NCI-H2107 (cell line): ENCODE measurements around the gene ECEL1.

Experiments
- DNase-seq: peaks from one replicate; lab custom pipeline; 2025; lab: John Stamatoyannopoulos, UW

ECEL1 gene

DNA sequence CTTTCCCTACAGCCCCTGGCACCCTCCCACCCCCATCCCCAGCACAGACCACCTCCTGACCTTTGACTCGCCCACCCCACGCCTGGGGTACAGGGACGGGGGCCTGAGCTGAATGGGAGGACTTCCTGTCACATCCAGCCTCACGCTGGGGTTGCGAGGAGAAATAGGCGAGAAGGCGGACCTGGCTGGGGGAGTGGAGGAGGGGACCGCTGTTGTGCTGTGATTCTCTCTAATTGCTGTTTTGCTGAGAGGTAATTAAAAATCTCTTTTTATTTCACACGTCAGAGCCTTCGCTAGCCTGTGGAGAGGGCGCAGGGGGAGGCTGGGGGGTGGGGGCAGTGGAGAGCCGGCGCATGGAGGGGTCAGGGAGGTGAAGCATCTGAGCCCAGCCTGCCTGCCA is 9.7 kb upstream of the ECEL1 start:
- no peak for DNase-seq

DNA sequence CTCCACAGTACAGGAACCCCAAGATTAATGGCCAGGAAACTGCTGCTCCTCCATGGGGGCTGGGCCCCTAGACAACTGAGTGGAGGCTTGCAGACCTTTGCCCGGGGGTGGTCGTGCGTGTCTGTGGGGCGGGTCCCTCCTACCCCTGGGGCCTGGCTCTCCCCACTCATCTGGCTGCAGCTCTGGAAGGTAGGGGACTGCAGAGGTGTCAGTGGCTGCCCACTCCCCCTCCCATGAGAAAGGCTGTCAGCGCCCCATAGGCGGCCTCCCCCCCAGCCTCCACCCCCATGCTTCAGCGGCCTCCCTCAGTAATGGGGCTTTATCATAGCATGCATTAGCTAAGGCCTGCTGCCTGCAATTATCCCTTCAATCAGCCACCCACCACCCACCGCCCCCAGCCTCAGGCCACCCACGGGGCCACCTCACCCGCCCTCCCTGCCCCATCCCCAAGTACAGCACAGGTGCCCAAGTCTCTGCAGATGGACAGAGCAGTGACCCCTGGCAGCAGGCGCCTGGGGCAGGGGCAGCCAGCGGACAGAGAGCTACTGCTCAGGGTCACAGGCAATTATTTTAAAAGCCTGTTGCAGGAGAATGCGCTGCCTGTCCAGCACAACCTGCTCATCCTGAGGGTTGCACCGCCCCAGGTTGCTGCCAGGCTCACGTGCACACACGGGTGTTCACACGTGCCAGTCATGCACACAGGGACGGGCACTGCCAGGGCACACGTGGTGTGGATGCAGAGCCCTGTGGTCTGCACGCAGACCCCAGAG is 9.1 kb upstream of the ECEL1 start:
- DNase-seq, result no peak

DNA sequence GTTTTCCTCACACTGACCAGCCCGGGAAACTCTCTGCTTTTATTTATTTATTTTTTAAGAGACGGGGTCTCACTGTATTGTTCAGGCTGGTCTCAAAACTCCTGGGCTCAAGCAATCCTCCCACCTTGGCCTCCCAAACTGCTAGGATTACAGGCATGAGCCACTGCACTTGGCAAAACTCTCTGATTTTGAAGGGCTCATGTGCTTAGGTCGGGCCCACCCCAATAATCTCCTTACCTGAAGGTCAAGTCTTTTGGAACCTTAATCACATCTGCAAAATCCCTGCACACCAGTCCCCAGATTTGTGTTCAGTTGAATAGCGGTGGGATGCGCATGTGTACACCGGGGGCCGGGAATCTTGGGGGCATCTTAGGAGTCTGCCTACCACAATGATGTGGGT is 7.7 kb upstream of the ECEL1 start:
- no peak for DNase-seq

GRCh38 chr2:232494542-232494941 is 6.9 kb upstream of the ECEL1 start:
- no peak for DNase-seq

- no peak for DNase-seq
Observed at GRCh38 chr2:232493701-232494474, 6.3 kb upstream of the ECEL1 start.

DNA sequence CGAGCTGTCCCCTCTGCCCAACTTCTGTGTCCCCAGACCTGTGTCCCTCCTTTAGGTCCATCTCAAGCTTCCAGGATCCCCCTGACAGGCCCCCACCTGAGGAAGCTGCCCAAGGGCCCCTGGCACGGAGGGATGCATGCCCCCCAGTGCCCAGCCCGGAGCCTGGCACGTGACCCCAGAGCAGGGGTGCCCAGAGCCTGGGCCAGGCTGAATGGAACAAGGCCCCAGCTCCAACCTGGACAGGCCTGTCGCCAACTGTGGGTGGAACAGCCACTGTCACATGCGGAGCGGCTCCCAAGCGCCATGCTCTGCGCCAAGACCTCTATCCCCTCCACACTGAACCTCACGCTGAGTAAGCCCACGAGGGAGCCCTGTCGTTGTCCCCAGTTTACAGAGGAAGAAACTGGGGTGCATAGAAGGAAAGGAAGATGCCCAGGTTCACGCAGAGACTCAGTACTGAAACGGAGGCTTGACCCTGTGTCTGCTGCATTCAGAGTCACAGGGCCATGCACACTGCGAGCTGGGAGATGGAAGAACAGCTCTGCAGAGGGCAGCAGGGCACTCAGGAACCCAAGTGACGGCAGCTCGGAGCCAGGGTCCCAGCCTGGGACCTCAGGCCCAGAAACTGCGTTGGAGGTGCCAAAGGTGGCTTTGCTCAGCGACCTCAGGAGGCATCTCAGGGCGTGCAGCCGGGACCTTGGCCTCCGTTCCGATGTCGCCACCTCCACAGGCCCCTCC is 5.5 kb upstream of the ECEL1 start:
- DNase-seq, result no peak

- no peak for DNase-seq
Observed at GRCh38 chr2:232492236-232492848, 4.7 kb upstream of the ECEL1 start.

DNA sequence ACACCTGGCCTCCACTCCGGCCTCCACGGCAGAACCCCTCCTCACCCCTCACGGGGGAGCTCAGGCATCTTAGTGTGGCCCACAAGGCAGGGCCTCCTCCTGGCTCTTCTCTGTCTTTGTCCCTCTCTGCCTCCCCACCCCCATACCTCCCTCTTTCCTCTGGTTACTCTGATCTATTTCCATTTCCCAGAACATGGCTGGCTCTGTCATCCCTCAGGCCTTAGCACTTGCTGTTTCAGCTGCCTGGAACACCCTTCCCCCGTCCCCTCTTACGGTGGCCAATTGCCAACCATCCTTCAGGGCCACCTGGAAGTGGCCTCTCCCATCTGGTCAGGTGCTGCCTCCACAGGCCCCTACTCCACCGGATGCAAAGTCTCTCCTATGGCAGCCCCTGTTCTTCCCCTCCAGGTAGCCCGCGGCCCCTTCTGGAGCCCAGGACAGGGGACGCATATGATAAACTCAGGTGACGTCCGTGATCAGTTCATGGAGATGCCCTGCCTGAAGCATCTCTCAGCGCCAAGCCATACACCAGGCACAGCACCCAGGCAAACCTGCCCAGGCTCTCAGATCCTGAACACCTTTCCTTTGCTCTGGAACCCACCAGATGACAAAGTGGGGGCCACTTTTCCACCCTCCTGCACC is 3.6 kb upstream of the ECEL1 start:
- no peak for DNase-seq

DNA sequence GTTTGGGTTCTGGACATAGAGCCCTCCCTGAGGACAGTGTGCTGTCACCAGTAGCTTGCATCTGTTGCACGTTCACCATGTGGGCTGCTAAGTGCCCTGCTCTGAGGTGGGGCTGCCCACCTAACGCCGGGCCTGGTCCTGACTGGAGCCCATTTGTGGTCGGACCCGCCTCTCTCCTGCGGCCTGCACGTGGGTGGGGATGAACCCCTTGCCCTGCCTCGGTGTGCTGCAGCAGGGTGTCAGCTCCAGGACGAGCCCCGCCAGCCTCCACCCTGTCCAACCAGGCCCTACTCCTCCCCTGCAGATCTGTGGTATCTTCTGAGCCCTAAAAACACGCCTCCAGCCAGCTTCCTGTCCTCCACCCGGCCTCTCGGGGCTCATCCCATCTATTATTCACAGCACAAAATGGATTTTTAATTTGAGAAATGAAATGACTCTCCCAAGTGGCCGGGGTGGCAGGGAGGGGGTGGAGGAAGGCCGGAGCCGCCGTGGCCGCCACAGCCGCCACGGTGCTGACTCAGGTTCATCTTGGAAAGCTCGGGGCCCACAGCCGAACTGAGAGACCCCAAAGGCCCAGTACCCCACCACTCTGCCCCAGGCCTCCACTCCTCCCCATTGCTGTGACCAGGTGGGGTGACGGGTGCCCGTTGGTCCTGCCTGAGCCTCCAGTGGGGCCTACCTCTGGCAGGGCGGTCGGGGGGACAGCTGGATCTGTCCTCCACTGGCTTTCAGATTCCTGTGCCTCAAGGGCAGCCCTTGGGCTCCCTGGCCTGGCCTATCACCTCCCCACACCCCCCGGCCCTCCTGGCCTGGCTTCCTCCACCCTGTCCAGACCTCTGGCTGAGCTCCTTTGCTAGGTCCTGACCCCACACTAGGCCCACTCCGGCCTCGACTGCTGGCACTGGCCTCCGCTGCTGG is 2.8 kb upstream of the ECEL1 start:
- DNase-seq, result no peak

DNA sequence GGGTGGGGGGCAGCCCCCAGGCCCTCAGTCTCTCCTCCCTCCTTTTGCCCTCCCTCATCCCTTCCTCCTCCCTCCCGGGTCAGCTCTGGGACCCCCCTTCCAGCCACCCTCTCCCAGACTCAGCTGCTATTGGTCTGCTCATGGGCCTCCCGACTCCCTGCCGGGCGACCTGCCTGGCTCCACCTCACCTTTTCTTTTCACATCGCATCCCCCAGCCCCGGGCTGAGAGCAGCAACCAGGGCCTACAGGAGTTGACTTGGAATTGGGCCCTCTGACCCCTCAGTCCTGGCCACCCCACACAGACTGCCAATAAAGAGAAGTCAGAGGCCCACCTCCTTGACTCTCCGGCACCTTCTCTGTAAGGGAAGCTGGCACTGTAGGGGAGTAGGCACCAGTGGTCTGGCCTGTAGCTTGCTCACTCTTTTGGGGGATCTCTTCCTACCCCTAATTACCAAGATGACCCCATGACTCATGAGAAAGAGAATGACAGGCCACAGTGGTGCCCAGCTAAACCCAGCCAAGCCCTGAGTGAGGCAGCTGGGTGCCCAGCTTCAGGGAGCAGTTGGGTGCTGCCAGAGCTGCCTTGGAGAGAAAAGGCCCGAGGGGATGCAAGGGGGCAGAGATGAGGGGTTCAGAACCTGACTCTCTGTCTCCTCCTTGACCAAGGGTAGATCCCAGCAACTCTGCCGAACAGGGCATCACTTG is 2.0 kb upstream of the ECEL1 start:
- DNase-seq, result no peak

DNA sequence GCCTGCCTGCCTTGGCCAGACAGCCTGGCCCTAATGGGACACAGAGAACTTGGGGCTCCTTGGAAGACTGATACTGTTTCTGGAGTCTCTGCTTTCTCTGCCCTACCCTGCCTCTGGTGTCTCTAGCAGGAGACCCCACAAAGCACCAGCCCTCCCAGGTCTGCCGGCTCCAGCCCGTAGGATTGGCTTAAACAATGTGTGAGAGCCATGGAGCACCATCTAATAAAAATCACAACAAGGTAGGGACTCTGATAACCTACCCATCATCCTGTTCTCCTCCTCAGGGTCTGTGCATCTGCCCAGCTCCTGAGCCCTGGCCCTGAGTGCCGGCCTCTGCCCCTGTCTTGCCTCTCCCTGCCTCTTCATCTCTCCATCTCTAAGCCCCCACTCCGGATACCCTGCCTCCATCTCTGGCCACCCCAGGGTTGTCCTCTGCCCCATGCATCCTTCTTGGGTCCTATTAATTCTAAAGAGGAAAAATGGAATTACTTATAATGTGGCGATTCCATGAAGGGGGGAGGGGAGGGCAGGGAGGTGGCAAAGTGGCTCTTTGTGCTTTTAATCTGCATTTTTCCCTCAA is 1.2 kb upstream of the ECEL1 start:
- DNase-seq, result no peak

GRCh38 chr2:232488097-232488711 is 570 bp upstream of the ECEL1 start:
- DNase-seq, result no peak

DNA sequence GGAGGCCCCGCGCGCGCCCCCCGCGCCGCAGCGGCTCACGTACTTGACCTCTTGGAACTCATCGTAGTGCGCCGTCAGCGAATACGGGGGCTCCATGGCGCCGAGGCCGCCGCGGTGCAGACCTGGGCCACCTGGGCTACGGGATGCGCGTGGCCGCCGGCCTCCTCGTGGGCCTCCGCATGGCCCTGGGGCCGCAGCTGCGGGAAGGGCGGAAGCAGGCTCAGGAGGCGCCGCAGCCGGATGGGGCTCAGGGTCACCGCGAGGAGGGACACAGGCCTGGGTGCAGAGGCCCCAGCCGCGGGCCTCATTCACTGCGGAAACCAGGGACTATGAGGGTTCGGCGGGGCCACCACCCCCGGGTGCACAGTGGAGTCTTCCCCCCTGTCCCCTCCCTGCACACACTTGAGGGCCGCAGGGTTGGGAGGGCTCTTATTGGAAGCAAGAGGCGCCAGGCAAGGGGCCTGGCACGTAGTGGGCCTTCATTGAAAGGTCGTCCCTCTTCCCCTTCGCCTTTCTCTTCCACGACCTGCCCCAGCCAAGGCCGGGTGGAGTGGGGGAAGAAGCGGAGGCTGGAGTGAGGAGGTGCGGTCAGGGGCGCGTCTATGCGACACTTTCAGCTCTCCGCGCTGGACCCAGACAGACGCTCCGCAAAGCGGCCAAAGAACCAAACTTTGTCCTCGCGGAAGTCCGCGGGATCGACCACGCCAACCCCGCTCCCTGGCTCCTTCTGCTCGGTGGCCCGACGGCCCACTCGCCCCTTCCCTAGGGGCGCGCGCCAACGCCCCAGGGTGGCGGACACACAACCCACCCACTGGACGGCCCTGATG is 863 bp downstream of the ECEL1 start:
- DNase-seq, result no peak

GRCh38 chr2:232485757-232486557 is 1.7 kb downstream of the ECEL1 start:
- DNase-seq, result no peak

DNA sequence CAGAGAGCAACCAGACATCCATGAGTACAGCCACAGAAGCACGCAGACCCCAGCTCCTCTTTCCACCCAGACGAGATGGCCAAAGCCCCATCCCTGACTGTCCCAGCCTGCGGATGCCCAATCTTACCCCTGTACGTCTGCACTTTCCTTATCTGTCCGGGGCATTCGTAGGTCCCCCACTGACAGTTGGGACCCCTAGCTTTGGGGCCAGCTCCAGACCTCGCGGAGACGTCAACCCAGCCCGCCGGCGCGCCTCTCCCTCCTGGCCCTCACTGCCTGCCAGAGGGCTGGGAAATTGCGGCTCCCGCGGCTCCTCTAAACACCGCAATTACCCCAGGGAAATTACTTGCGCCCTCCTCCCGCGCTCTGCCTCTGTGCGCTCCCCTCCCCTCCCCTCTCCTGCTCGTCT is 2.3 kb downstream of the ECEL1 start:
- DNase-seq, result no peak

DNA sequence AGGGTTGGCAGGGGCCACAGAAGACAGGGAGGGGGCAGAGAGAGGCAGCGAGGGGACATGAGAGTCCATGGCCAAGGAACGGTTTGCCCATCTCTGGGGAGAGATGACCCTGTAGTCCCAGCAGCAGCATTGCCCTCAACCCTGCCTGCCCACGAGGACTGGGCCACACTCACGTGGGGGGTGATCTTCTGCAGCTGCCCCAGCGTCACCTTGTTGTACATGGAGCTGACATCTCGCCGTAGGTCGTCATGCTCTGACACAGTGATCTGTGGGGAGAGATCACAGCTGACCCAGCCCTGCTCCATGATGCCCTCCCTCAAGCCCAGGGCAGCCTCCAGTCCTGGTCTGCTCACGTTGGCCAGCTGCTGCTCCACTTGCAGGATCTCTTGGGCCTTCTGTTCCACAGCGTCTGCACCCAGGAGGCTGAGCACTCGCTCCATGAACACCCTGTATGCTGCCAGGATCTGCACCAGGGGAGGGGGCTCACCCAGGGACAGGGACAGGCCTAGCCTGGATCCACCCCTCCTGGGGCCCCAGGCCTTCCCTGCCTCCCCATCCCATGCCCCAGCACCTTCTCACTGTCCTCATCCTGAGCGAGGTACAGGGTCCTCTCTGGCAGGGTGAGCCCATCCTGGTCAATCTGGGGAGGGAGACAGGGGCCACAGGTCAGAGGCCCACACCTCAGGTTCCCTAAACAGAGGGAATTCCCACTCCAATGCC is 2.8 kb downstream of the ECEL1 start:
- no peak for DNase-seq
